GM15510 (cell line): ENCODE data around the gene PIAS1.

Experiments used
- POLR2A ChIP-seq: IDR thresholded peaks from 3 replicates; pipeline ENCODE4 v1.6.1; 2011; ENCODE audit warnings: borderline replicate concordance; ENCODE audit not compliant: insufficient read length; ENCODE audit errors: extremely low read depth

The PIAS1 gene

GRCh38 chr15:68209272-68209671, 155.2 kb downstream of the PIAS1 start:
- no peak for TF ChIP-seq POLR2A

DNA sequence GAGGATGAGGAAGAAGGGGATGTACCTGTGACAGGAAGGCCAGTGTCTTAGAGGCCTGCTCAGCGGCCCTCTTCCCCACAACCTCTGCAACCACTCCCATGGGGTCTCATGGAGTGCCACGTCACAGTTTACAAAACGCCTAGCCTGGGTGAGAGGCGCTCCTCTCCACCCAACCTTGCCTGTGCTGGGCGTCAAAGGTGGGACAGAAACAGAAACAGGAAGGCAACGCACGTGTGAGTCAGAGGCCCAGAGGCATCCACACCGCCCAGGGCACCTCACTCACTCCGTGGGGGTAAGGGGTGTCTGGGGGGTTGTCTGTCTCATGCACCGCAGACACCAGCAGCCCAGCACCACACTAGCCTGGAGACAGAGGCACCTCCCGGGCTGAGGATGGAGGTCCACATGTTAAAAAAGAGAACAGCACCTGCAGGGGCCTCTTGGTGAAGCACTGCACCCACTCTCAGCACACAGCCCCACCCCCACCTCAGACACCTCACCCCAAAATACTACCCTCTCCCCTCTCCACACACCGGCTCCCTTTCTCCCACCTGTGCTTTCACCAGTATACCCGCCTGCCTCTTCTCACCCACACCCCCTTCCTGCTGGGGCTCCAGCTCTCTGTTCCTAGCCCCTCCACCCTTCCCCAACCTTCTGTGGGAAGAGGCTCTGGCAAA, 155.8 kb downstream of the PIAS1 start:
- peak; percentile 30 for TF ChIP-seq POLR2A

- no peak for TF ChIP-seq POLR2A
Observed at GRCh38 chr15:68210409-68210756, 156.3 kb downstream of the PIAS1 start.

GRCh38 chr15:68210821-68211655, 156.9 kb downstream of the PIAS1 start:
- TF ChIP-seq POLR2A = no peak

DNA sequence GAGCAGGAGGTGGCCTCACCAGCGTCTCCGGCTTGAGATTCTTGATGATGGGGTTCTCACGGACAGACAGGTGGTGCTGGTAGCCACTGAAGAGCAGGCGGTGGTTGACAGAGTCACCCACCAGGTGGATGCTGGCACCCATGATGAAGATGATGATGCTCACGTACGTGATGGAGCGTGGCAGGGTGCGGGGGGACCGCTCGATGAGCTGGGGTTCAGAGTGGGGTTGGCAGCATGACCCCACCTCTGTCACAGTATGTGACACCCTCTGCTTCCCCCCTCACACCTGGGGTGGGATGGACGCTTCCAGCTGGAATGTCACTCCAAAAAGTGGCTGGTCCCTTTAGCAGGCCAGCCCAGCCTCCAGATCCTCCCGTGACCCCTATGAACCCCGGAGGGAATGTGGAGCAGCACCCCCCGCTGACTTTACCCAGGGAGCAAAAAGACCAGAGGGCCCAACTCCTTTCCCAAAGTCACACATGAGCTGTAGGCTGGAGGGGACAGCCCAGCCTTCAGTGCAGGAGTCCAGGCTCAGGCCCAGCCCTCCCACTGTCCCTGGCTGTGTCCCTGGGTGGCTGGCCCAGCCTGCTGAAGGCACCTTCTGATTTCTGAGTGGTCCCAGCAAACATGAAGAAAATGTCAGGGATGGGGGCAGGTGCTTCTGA, 157.7 kb downstream of the PIAS1 start:
- no peak for TF ChIP-seq POLR2A

DNA sequence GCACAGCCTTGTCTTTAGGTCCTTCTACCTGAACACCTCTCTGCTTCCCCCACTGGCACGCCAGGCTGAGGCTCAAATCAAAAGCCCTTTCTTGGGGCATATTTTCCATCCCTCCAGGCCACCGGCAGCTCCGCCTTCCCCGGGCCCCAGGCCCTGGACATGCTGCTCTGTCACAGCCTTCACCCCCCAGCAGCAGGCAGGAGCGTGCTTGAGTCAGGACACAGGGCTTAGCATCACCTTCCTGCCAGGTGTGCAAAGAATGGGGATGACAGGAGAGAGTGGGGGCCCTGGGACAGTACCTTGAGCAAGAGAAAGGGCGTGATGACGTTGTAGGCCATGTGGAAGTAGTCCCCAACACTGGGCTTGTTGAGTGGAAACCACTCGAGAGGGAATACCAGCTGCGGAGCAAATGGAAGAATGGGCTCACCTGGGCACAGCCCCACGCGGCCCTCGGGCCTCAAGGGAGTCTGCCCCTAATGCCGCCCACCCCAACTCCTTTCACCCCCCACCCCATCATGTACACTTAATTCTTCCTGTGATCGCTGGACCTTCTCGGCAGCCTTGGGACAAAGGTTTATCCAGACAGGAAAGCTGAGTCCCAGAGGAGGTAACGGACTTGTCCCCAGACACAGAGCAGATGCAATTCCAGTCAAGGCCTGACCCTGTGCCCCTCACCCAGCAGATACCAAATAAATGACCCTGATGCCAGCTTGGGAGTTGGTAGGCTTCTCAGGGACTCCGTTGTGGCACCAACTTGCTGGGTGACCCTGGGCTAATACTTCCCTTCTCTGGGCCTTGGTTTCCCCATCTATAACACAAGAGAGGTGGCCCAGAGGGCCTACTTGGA, 160.1 kb downstream of the PIAS1 start:
- no peak for TF ChIP-seq POLR2A

- TF ChIP-seq POLR2A = no peak
Observed at GRCh38 chr15:68214838-68215254, 160.7 kb downstream of the PIAS1 start.

- TF ChIP-seq POLR2A = no peak
Observed at GRCh38 chr15:68217341-68217740, 163.2 kb downstream of the PIAS1 start.

DNA sequence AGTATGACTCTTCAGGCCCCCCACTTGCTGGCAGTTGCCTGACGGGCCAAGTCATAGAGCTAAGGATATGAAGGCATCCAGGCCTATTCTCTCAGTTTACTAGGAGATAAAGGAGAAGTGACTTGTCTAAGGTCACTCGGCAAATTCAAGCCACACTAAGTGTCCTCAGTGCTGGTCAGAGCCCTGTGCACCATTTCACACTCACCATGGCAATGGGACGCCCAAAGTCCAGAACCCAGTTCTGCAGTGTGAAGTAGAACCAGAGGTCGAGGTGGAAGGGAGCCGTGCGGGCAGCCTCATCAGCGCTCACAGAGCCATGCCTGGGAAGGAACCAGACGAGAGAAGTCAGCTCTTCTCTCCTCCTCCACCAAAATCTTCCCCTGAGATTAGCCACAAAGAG, 164.2 kb downstream of the PIAS1 start:
- no peak for TF ChIP-seq POLR2A

DNA sequence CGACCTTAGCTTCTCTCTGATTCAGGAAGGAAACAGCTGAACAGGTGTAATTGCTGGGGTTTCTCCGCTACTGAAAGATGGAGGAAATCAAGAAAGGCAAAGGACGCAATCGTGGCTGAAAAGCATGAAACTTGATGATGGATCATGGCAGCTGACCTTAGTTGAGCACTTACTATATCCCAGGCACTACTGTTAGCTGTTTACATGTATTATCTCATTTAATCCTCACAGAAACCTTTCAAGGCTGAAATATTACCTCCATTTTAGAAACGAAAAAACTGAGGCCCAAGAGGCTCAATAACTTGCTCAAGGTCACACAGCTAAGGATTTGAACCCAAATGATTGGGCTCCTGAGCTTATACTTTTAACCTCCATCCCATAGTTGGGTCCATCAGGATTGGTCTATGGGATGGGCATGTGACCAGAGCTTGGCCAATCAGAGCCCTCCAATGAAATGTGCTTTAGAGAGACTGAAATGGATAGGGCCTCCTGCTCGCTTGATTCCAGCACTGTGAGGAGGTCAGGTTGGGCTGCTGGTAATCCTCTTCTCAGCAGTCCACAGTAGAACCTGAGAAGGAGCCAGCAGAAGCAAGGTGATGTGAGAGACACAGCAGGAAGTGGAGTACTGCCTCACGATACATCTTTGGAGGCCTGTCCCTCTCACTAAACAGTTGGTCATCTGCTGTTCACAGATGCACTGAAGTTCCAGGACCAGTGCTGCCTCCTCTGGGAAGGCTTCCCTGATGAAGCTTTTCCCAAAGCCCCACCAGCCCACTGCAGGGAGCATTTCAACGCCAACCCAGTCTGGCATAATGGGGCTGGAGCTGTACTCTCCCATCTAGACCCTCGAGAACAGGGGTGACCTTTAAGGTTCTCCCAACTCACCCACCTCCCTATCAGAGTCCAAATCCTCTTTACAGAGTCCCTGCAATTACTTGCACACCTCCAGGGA, 165.0 kb downstream of the PIAS1 start:
- TF ChIP-seq POLR2A = no peak

GRCh38 chr15:68220489-68220888, 166.4 kb downstream of the PIAS1 start:
- TF ChIP-seq POLR2A = no peak

GRCh38 chr15:68220967-68221366, 166.9 kb downstream of the PIAS1 start:
- no peak for TF ChIP-seq POLR2A

DNA sequence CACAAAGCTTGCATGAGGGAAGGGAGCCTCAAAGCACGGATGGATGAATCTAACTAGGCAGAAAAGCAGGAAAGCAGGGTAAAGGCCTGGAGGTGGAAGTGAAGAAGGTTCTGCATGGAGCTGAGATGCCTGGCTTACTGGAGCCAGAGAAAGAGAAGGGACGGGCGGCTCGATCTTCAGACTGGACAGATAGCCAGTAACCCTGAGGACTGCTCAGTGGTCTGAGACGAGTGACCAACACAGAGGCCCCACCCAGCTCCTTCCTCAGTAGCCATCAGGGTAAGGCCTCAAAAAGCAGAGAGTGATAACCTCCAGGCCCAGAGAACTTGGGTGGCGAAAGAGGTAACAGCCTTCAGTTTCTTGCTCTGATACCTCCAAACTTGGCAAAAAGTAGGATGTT, 169.1 kb downstream of the PIAS1 start:
- TF ChIP-seq POLR2A = no peak

DNA sequence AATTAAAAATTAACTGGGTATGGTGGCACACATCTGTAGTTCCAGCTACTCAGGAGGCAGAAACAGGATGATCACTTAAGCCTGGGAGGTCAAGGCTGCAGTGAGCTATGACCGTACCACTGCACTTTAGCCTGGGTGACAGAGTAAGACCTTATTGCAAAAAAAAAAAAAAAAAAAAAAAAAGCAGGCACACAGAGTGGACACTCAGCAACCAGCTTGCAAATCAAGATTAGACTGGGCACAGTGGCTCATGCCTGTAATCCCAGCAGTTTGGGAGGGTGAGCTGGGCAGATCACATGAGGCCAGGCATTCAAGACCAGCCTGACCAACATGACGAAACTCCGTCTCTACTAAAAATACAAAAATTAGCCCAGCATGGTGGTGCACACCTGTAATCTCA, 170.0 kb downstream of the PIAS1 start:
- no peak for TF ChIP-seq POLR2A
